ENCODE measurements around the gene SPECC1L. TPM values are rescaled to one million over a fixed set of nuclear protein-coding genes. Genes with fewer than 3 reads are reported as not detected.

Gene SPECC1L
- total RNA-seq, 1 experiment from 2014 or later: 14.1 TPM

DNA sequence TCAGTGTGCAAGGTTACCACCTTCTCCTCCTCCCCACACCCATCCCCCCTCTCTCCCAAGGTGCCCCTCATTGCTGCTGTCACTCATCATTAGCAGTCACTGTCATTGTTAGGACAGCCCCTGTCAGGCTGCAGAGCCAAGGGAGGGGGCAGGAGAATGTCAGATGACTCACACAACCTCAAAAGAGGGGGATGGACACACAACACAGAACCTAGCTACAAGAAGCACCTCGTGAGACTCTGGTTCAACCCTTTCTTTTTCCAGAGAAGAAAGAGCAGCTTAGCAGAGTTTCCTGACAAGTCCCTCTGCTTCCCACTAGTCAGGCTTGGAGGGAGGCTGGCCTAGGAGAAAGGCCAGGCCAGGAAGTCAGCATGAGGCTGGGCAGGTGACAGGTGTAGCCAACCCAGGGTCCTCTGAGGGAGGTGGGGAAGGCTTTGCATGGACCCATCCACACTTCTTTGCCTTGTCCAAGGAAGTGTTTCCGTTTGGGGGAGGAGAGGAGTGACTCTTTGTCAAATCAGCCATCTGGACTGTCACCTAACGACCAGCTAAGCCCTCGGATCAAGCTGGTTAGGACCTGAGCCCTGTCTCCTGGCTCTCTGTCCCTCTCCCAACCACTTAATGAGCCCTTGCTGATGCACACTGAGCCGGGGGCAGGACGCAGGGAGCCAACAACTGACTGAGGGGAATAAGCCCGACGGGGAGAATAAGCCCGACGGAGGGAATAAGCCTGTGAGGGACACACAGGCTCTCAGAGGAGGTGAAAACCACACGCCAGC is 175.0 kb downstream of the SPECC1L start:
- Histone ChIP-seq H3K79me2 (ENCODE audit: low read length) (no peaks in the 10 kb centered on the region), H2AFZ (ENCODE audit: low read length) (no peak overlapping the region), H3K4me2 (ENCODE audit: low read length) (no peak overlapping the region), H3K4me1 (ENCODE audit: insufficient read depth, low read length) (no peaks in the 10 kb centered on the region), H3F3A (ENCODE audit: low read length, unreplicated experiment) (no peaks in the 10 kb centered on the region), H3K27me3 (ENCODE audit: low read length) (no peaks in the 10 kb centered on the region), H4K20me1 (ENCODE audit: low read length) (no peaks in the 10 kb centered on the region), H3K9ac (ENCODE audit: low read length) (no peak overlapping the region), H3K4me3 (ENCODE audit: low read length) (no peak overlapping the region), H3K27ac (ENCODE audit: low read length) (no peak overlapping the region), H3K9me3 (ENCODE audit: low read length) (no peaks in the 10 kb centered on the region), H3K9me2 (replicated peaks; ENCODE audit: low read length) (no peaks in the 10 kb centered on the region), H3K36me3 (ENCODE audit: low read depth, low read length) (no peaks in the 10 kb centered on the region)
- intact Hi-C loops (cut with micrococcal nuclease): no loop called here
- no peak for ATAC-seq
- no TSS peak for BruUV-seq (replicated peaks)
- TF ChIP-seq EZH2 (IDR thresholded peaks at IDR 0.05; ENCODE audit: low read length, unreplicated experiment): no peak
- TF ChIP-seq, protein P1, sequence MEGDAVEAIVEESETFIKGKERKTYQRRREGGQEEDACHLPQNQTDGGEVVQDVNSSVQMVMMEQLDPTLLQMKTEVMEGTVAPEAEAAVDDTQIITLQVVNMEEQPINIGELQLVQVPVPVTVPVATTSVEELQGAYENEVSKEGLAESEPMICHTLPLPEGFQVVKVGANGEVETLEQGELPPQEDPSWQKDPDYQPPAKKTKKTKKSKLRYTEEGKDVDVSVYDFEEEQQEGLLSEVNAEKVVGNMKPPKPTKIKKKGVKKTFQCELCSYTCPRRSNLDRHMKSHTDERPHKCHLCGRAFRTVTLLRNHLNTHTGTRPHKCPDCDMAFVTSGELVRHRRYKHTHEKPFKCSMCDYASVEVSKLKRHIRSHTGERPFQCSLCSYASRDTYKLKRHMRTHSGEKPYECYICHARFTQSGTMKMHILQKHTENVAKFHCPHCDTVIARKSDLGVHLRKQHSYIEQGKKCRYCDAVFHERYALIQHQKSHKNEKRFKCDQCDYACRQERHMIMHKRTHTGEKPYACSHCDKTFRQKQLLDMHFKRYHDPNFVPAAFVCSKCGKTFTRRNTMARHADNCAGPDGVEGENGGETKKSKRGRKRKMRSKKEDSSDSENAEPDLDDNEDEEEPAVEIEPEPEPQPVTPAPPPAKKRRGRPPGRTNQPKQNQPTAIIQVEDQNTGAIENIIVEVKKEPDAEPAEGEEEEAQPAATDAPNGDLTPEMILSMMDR (conservative IDR thresholded peaks at IDR 0.05; ENCODE audit: low read depth, low read length): no peak
- no peak for TF ChIP-seq EZH2phosphoT487 (IDR thresholded peaks at IDR 0.05; ENCODE audit: borderline replicate concordance, low read length)
- ChIA-PET POLR2A (ENCODE audit: unreplicated experiment) (no interaction called here), CTCF (no interaction called here)
- no peak for DNase-seq

DNA sequence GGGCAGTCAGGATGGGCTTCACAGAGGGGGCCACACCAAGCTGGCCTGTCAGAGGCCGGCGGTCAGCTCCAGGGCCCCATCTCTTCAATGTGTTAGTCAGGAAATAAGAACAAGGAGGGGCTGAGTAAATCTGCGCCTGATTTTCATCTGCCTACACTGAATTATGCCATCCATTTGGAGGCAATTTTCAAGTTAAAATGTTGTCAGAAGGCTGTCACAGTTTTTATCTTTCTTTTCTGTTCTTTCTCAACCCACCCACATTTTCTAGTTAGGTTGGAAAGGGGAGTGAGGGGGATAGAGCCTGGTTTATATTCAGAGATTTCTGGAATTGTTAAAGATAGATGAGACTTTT is 175.6 kb downstream of the SPECC1L start:
- H3K79me2 ChIP-seq (ENCODE audit: low read length): no peaks in the 10 kb centered on the region
- H3K9me3 ChIP-seq (ENCODE audit: low read length): no peaks in the 10 kb centered on the region
- DNase-seq (no peak), ATAC-seq (no peak)
- H4K20me1 ChIP-seq (ENCODE audit: low read length): no peaks in the 10 kb centered on the region
- POLR2A ChIA-PET (ENCODE audit: unreplicated experiment): no interaction called here
- intact Hi-C loops (cut with micrococcal nuclease): no loop called here
- no peaks in the 10 kb centered on the region for H3K9me2 ChIP-seq (replicated peaks; ENCODE audit: low read length)
- H3K27me3 ChIP-seq (ENCODE audit: low read length): no peaks in the 10 kb centered on the region
- H3K27ac ChIP-seq (ENCODE audit: low read length): no peak overlapping the region
- H3K4me2 ChIP-seq (ENCODE audit: low read length): no peak overlapping the region
- H3K36me3 ChIP-seq (ENCODE audit: low read depth, low read length): no peaks in the 10 kb centered on the region
- H3K9ac ChIP-seq (ENCODE audit: low read length): no peak overlapping the region
- no peaks in the 10 kb centered on the region for H3F3A ChIP-seq (ENCODE audit: low read length, unreplicated experiment)
- no peak overlapping the region for H2AFZ ChIP-seq (ENCODE audit: low read length)
- H3K4me3 ChIP-seq (ENCODE audit: low read length): no peak overlapping the region
- no peaks in the 10 kb centered on the region for H3K4me1 ChIP-seq (ENCODE audit: insufficient read depth, low read length)
- TF ChIP-seq EZH2 (IDR thresholded peaks at IDR 0.05; ENCODE audit: low read length, unreplicated experiment): no peak
- TF ChIP-seq, protein P1 (conservative IDR thresholded peaks at IDR 0.05; ENCODE audit: low read depth, low read length): no peak
- TF ChIP-seq EZH2phosphoT487 (IDR thresholded peaks at IDR 0.05; ENCODE audit: borderline replicate concordance, low read length): no peak
- BruUV-seq (replicated peaks): no TSS peak
- CTCF ChIA-PET: no interaction called here

DNA sequence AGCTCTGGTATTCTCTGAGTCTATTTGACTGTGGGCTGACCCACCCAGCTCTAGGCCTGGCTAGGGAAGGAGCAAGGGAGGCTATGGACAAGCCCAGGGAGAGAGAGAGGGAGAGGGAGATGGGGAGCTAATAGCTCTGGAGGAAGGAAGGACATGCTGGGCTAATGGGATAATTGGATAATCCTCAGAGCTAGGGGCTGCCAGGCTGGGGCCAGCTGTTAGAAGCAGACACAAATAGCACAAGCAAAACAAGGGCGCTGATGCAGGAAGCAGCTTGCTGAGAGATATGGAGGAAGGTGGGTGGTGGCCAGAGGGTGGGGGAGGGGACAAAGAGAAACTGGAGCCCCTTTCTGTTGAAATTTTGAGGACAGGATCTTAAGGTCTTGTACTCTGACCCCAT is 180.0 kb downstream of the SPECC1L start:
- no peak overlapping the region for H2AFZ ChIP-seq (ENCODE audit: low read length)
- ChIA-PET CTCF (no interaction called here), POLR2A (ENCODE audit: unreplicated experiment) (no interaction called here)

More for the DNA sequence above, 180.0 kb downstream of the SPECC1L start:
- BruUV-seq (replicated peaks): no TSS peak
- H3K4me1 ChIP-seq (ENCODE audit: insufficient read depth, low read length): no peaks in the 10 kb centered on the region
- no peaks in the 10 kb centered on the region for H3K27me3 ChIP-seq (ENCODE audit: low read length)
- intact Hi-C loops (cut with micrococcal nuclease): no loop called here
- no peak overlapping the region for H3K27ac ChIP-seq (ENCODE audit: low read length)
- H4K20me1 ChIP-seq (ENCODE audit: low read length): no peaks in the 10 kb centered on the region
- no peak for DNase-seq
- no peaks in the 10 kb centered on the region for H3K9me3 ChIP-seq (ENCODE audit: low read length)
- TF ChIP-seq EZH2phosphoT487 (IDR thresholded peaks at IDR 0.05; ENCODE audit: borderline replicate concordance, low read length) (no peak), EZH2 (IDR thresholded peaks at IDR 0.05; ENCODE audit: low read length, unreplicated experiment) (no peak)
- TF ChIP-seq, protein P1 (conservative IDR thresholded peaks at IDR 0.05; ENCODE audit: low read depth, low read length): no peak
- H3K9me2 ChIP-seq (replicated peaks; ENCODE audit: low read length): no peaks in the 10 kb centered on the region
- no peak overlapping the region for H3K4me3 ChIP-seq (ENCODE audit: low read length)
- no peaks in the 10 kb centered on the region for H3F3A ChIP-seq (ENCODE audit: low read length, unreplicated experiment)
- no peaks in the 10 kb centered on the region for H3K79me2 ChIP-seq (ENCODE audit: low read length)
- ATAC-seq: no peak
- H3K36me3 ChIP-seq (ENCODE audit: low read depth, low read length): no peaks in the 10 kb centered on the region
- H3K4me2 ChIP-seq (ENCODE audit: low read length): no peak overlapping the region
- H3K9ac ChIP-seq (ENCODE audit: low read length): no peak overlapping the region

Measured in PC-3 (cell line).